OCI-LY1 (cell line): ENCODE data around the gene SHMT1.

ENCODE experiments used
- H2AFZ ChIP-seq: fragments of 200-600 bp; sonication (generic), shearing (Covaris generic); 2 replicates; pipeline ENCODE4 v1.6.0; 2014; ENCODE audit warnings: antibody characterized with exemption, mild to moderate bottlenecking, low read length
- H3F3A ChIP-seq: fragments of 200-600 bp; sonication (generic), shearing (Covaris generic); 2 replicates; pipeline ENCODE4 v1.6.0; 2014; ENCODE audit warnings: mild to moderate bottlenecking, antibody characterized with exemption, low read length, moderate library complexity; ENCODE audit not compliant: insufficient read depth
- H3K27ac ChIP-seq: fragments of 200-600 bp; sonication (generic); 2 replicates; pipeline ENCODE4 v1.5.1; 2014; ENCODE audit warnings: low read length, mixed run types, mild to moderate bottlenecking, low read depth; ENCODE audit not compliant: poor library complexity, severe bottlenecking
- H3K27me3 ChIP-seq: fragments of 200-600 bp; sonication (generic); 2 replicates; pipeline ENCODE4 v1.6.0; 2014; ENCODE audit warnings: antibody characterized with exemption, mild to moderate bottlenecking, low read length, moderate library complexity; ENCODE audit not compliant: insufficient read depth
- H3K36me3 ChIP-seq: fragments of 200-600 bp; sonication (generic); 2 replicates; pipeline ENCODE4 v1.6.1; 2014; ENCODE audit warnings: mild to moderate bottlenecking, antibody characterized with exemption, low read length, moderate library complexity, mixed read lengths; ENCODE audit not compliant: insufficient read depth
- H3K4me1 ChIP-seq: fragments of 200-600 bp; sonication (generic); 2 replicates; pipeline ENCODE4 v1.5.1; 2014; ENCODE audit warnings: mild to moderate bottlenecking, low read length, moderate library complexity; ENCODE audit not compliant: insufficient read depth, severe bottlenecking
- H3K4me2 ChIP-seq: fragments of 200-600 bp; sonication (generic), shearing (Covaris generic); 2 replicates; pipeline ENCODE4 v1.6.1; 2014; ENCODE audit warnings: low read length
- H3K4me3 ChIP-seq: fragments of 200-600 bp; sonication (generic); 2 replicates; pipeline ENCODE4 v1.5.1; 2014; ENCODE audit warnings: low read length, low read depth, mild to moderate bottlenecking, mixed read lengths; ENCODE audit not compliant: poor library complexity, severe bottlenecking
- H3K79me2 ChIP-seq: fragments of 200-600 bp; shearing (Covaris generic); 2 replicates; pipeline ENCODE4 v1.6.1; 2016; ENCODE audit warnings: mixed run types, low read length, mixed read lengths; ENCODE audit not compliant: insufficient read depth
- H3K9ac ChIP-seq: fragments of 200-600 bp; sonication (generic), shearing (Covaris generic); 2 replicates; pipeline ENCODE4 v1.6.1; 2014; ENCODE audit warnings: mild to moderate bottlenecking, low read length, mixed read lengths
- H3K9me2 ChIP-seq: fragments of 200-600 bp; sonication (generic), shearing (Covaris generic); 2 replicates; pipeline ENCODE4 v1.6.1; 2014; ENCODE audit warnings: low read depth, mild to moderate bottlenecking, low read length, mixed read lengths
- H3K9me3 ChIP-seq: fragments of 200-600 bp; shearing (Covaris generic); 2 replicates; pipeline ENCODE4 v1.6.1; 2014; ENCODE audit warnings: low read length, mixed read lengths
- H4K20me1 ChIP-seq: fragments of 200-600 bp; sonication (generic), shearing (Covaris generic); 2 replicates; pipeline ENCODE4 v1.6.0; 2016; ENCODE audit warnings: mild to moderate bottlenecking, low read length; ENCODE audit not compliant: insufficient read depth
- EZH2 ChIP-seq: fragments of 200-600 bp; sonication (generic), shearing (Covaris generic); IDR thresholded peaks from 2 replicates; pipeline ENCODE4 v1.8.0; 2017; ENCODE audit warnings: borderline replicate concordance, mixed run types, mild to moderate bottlenecking, antibody characterized with exemption, low read length, moderate library complexity, mixed read lengths
- TF ChIP-seq, protein P1 (sequence below): fragments of 200-600 bp; sonication (generic), shearing (Covaris generic); IDR thresholded peaks from 2 replicates; pipeline ENCODE4 v1.5.1; 2017; ENCODE audit warnings: mild to moderate bottlenecking, antibody characterized with exemption, low read length, moderate library complexity, mixed read lengths

SHMT1 gene

DNA sequence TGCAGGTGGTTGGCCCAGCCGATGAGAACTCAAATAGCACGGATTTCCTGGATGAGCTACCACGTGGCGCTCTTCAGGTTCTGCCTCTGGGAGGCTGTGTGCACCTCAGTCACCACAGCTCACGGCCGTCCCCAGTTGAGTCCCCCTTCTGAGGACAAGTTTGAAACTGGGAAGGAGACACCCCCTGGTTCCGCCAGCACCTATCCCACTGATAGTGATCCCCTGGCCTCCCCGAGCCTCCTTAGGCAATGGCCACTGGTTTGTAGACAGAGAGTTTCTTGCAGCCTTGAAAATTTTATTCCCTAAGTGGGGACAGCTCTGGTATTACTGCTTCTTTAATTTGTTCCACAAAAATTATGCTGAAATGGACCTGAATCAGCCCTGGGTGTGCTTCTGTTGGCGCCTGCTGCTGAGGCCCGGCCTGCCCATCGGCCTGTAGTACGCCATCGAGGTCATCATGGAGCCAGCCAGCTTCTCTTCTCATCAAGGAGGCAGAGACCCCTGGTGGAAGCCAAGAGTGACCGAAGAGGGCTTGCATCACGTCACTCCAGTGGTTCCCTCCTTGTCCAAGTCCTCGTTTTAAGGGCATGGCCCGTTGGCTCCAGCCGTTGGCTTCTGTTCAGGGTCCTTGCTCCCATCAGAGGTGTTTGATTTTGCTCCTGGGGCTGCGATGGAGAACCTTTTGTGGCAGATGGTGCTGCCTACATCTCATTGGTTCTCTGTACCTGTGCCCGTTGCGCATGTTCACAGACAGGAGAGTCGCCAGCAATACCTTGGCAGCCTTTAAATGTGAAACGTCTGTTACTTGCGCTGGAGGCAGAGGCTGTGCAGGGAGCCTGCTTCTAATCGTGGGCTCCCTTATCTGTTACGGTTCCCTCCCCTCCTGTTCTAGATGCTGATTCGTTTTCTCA is 39.0 kb downstream of the SHMT1 start:
- H3K79me2 ChIP-seq = no peaks in the 10 kb centered on the region
- no peaks in the 10 kb centered on the region for H4K20me1 ChIP-seq
- no peaks in the 10 kb centered on the region for H3K9me2 ChIP-seq
- H2AFZ ChIP-seq = no peak overlapping the region
- TF ChIP-seq, protein P1, sequence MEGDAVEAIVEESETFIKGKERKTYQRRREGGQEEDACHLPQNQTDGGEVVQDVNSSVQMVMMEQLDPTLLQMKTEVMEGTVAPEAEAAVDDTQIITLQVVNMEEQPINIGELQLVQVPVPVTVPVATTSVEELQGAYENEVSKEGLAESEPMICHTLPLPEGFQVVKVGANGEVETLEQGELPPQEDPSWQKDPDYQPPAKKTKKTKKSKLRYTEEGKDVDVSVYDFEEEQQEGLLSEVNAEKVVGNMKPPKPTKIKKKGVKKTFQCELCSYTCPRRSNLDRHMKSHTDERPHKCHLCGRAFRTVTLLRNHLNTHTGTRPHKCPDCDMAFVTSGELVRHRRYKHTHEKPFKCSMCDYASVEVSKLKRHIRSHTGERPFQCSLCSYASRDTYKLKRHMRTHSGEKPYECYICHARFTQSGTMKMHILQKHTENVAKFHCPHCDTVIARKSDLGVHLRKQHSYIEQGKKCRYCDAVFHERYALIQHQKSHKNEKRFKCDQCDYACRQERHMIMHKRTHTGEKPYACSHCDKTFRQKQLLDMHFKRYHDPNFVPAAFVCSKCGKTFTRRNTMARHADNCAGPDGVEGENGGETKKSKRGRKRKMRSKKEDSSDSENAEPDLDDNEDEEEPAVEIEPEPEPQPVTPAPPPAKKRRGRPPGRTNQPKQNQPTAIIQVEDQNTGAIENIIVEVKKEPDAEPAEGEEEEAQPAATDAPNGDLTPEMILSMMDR = no peak
- no peak for TF ChIP-seq EZH2
- H3K4me1 ChIP-seq = peaks cover 24% of the 10 kb centered on the region
- H3K27me3 ChIP-seq = no peaks in the 10 kb centered on the region
- H3K36me3 ChIP-seq = peaks cover 67% of the 10 kb centered on the region
- H3K9me3 ChIP-seq = no peaks in the 10 kb centered on the region
- peak overlapping the region; percentile 45 for H3K27ac ChIP-seq
- H3K9ac ChIP-seq = no peak overlapping the region
- H3K4me3 ChIP-seq = no peak overlapping the region
- H3F3A ChIP-seq = no peaks in the 10 kb centered on the region
- H3K4me2 ChIP-seq = no peak overlapping the region

DNA sequence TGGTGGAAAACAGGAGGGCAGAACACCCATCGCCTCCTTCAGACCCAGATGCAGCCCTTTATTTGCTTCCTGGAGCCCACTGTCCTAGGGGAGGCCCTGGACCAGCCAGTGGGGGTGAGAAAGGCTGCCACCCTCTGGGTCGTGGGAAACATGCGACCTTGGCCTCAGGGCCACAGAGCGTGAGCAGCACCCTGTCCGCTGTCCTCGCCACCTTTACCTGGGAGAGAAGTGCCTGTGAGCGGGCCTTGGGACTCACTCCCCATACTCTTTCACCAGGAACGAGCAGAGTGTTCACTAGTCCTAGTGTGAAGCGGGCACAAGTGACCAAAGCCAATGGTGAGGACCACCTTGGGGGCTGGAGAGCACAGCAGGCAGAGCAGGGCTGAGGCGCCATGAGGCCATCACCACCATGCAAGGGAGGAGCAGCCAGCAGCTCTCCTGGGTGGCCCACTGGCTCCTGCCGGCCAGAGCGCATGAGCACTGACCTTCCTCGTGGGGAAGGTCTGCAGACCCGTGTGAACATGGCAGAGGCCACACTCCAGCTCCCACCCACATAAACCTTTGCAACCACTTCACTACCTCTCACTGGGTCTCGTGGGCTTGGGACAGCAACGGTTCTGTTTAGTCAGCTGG is 39.7 kb downstream of the SHMT1 start:
- Histone ChIP-seq H2AFZ (no peak overlapping the region), H4K20me1 (no peaks in the 10 kb centered on the region), H3K36me3 (peaks cover 63% of the 10 kb centered on the region)

DNA sequence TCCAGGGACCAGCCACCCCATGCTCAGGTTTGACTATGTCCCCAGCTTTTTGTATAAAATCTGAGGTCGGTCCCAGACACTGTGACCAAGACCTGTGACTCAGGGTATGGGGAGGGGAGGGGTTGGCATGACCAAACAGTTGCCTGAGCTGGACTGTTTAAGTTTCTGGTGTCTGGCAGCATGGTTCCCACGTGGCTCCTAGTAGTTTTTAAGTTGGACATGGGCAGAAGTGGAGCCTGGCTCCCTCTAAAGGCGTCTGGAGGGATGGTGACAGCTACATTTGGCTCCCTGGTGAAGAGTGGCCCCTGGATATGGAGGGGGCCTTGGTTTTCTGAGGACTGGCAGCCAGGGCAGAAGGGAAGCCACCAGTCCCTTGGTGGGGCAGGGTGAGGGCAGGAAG is 40.3 kb downstream of the SHMT1 start:
- Histone ChIP-seq H3K4me2 (no peak overlapping the region), H3K36me3 (peaks cover 56% of the 10 kb centered on the region), H3K9ac (no peak overlapping the region), H2AFZ (no peak overlapping the region), H3K4me1 (peaks cover 38% of the 10 kb centered on the region), H4K20me1 (no peaks in the 10 kb centered on the region), H3F3A (no peaks in the 10 kb centered on the region), H3K27ac (no peak overlapping the region), H3K9me3 (no peaks in the 10 kb centered on the region), H3K9me2 (no peaks in the 10 kb centered on the region), H3K27me3 (no peaks in the 10 kb centered on the region), H3K4me3 (no peak overlapping the region), H3K79me2 (0 out of 2 replicates have a peak, but pooled peaks cover under 1% of the 10 kb centered on the region)
- TF ChIP-seq, protein P1 = peak; percentile 30; the same call in 1 of the 2 replicates
- TF ChIP-seq EZH2 = no peak

More for the DNA sequence above, 39.7 kb downstream of the SHMT1 start:
- Histone ChIP-seq H3K9ac (no peak overlapping the region), H3K9me2 (no peaks in the 10 kb centered on the region), H3K4me1 (peaks cover 32% of the 10 kb centered on the region), H3K27me3 (no peaks in the 10 kb centered on the region), H3K9me3 (no peaks in the 10 kb centered on the region), H3K27ac (no peak overlapping the region), H3F3A (no peaks in the 10 kb centered on the region), H3K4me3 (no peak overlapping the region), H3K4me2 (no peak overlapping the region), H3K79me2 (no peaks in the 10 kb centered on the region)
- TF ChIP-seq EZH2 = no peak
- TF ChIP-seq, protein P1 = no peak
